Measurements from ENCODE around the gene SYNRG.

Gene SYNRG

GRCh38 chr17:37488607-37489196, 120.5 kb downstream of the SYNRG start:
- peak overlapping the region; percentile 61; the same call in 1 of the 2 replicates for H3K27ac ChIP-seq (ENCODE audit: low read depth, low read length)

GRCh38 chr17:37488009-37488604, 121.1 kb downstream of the SYNRG start:
- Histone ChIP-seq H3K4me1 (ENCODE audit: control insufficient read depth, insufficient read depth, low read length) (peaks cover 32% of the 10 kb centered on the region), H3K27ac (ENCODE audit: low read depth, low read length) (no peak overlapping the region), H3K9me3 (ENCODE audit: control insufficient read depth, insufficient read depth, low read depth, low read length) (no peaks in the 10 kb centered on the region), H3K27me3 (ENCODE audit: control insufficient read depth, insufficient read depth, low read length) (peaks cover 13% of the 10 kb centered on the region; the same call in 1 of the 2 replicates), H3K36me3 (ENCODE audit: control insufficient read depth, insufficient read depth, low read length) (no peaks in the 10 kb centered on the region), H3K9ac (ENCODE audit: low read length) (peak overlapping the region; percentile 75), H3K4me3 (ENCODE audit: low read depth, low read length) (peak overlapping the region; percentile 77)

More at GRCh38 chr17:37488607-37489196, 120.5 kb downstream of the SYNRG start:
- no peaks in the 10 kb centered on the region for H3K9me3 ChIP-seq (ENCODE audit: control insufficient read depth, insufficient read depth, low read depth, low read length)
- H3K4me1 ChIP-seq (ENCODE audit: control insufficient read depth, insufficient read depth, low read length): peaks cover 26% of the 10 kb centered on the region
- H3K27me3 ChIP-seq (ENCODE audit: control insufficient read depth, insufficient read depth, low read length): peaks cover 13% of the 10 kb centered on the region; the same call in 1 of the 2 replicates
- no peaks in the 10 kb centered on the region for H3K36me3 ChIP-seq (ENCODE audit: control insufficient read depth, insufficient read depth, low read length)
- H3K4me3 ChIP-seq (ENCODE audit: low read depth, low read length): peak overlapping the region; percentile 77
- H3K9ac ChIP-seq (ENCODE audit: low read length): peak overlapping the region; percentile 75

DNA sequence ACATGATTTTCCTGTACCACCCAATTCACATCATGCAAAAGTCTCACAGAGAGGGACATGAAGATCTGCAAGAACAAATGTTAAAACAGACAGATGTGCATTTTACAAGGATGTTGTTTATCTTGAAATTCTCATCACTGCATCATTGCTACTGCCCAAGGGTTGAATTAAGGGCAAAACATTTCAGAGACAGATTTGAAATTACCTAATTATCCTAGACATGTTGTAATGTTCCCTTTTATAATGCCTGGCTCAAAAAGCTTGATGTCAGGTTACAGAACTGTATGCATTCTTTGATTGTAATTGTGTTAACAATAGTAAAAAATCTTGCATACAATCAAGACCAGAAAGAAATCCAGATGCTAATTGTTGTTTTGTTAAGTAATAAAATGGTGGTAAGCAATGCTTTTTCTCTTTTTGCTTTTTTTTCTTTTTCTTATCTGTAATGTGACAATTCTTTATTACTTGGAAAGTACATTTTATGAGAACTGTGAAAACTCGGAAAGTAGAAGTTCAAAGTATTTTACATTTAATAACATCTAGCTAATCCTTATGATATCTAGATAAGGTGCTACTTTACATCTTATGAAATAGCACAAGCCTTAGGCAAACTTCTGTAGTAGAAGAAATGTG, 123.2 kb downstream of the SYNRG start:
- H3K27ac ChIP-seq (ENCODE audit: low read depth, low read length): no peak overlapping the region
- H3K9ac ChIP-seq (ENCODE audit: low read length): no peak overlapping the region
- H3K36me3 ChIP-seq (ENCODE audit: control insufficient read depth, insufficient read depth, low read length): no peaks in the 10 kb centered on the region
- H3K4me3 ChIP-seq (ENCODE audit: low read depth, low read length): no peak overlapping the region
- peaks cover 13% of the 10 kb centered on the region; the same call in 1 of the 2 replicates for H3K27me3 ChIP-seq (ENCODE audit: control insufficient read depth, insufficient read depth, low read length)
- peaks cover 28% of the 10 kb centered on the region for H3K4me1 ChIP-seq (ENCODE audit: control insufficient read depth, insufficient read depth, low read length)
- H3K9me3 ChIP-seq (ENCODE audit: control insufficient read depth, insufficient read depth, low read depth, low read length): no peaks in the 10 kb centered on the region

DNA sequence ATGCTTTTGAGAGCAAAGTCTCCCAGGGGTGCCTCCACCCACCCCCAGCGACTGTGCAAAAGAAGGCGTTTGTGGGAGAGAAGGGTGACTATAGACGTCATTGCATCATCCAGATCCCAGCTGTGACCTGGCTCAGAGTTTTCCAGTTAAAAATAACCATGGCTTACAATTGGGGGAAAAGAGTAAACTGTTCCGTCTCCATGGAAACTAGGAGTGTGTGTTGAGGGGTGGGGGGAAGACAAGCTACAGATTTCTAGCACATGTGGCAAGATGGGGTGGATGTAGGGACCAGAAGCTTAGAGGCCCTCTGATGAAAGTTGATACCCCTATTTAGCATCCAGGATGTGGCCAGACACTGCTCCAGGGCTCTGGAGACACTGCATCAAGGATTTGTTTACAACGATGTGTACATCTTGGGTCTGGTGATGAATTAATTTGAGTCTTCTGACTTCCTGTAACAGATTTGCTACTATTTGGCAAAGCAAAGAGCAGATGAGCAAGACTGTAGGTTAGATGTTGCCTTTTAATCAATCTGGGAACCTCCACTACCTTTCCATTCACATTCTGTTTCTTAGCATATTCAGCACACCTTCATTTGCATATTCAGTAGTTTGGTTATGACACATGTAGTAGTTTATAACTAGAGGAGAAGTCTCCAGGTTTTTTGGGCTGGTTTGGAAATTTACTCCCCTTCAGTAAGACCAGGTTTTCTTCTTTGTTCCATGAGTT, 125.7 kb downstream of the SYNRG start:
- Histone ChIP-seq H3K9me3 (ENCODE audit: control insufficient read depth, insufficient read depth, low read depth, low read length) (no peaks in the 10 kb centered on the region), H3K4me1 (ENCODE audit: control insufficient read depth, insufficient read depth, low read length) (peaks cover 22% of the 10 kb centered on the region), H3K36me3 (ENCODE audit: control insufficient read depth, insufficient read depth, low read length) (peaks cover 13% of the 10 kb centered on the region), H3K9ac (ENCODE audit: low read length) (no peak overlapping the region), H3K27ac (ENCODE audit: low read depth, low read length) (no peak overlapping the region), H3K4me3 (ENCODE audit: low read depth, low read length) (no peak overlapping the region), H3K27me3 (ENCODE audit: control insufficient read depth, insufficient read depth, low read length) (peaks cover 6% of the 10 kb centered on the region; the same call in 1 of the 2 replicates)

GRCh38 chr17:37481001-37481665, 128.1 kb downstream of the SYNRG start:
- Histone ChIP-seq H3K36me3 (ENCODE audit: control insufficient read depth, insufficient read depth, low read length) (peaks cover 32% of the 10 kb centered on the region), H3K4me3 (ENCODE audit: low read depth, low read length) (no peak overlapping the region), H3K4me1 (ENCODE audit: control insufficient read depth, insufficient read depth, low read length) (peaks cover 15% of the 10 kb centered on the region), H3K9ac (ENCODE audit: low read length) (no peak overlapping the region), H3K27ac (ENCODE audit: low read depth, low read length) (no peak overlapping the region), H3K9me3 (ENCODE audit: control insufficient read depth, insufficient read depth, low read depth, low read length) (no peaks in the 10 kb centered on the region), H3K27me3 (ENCODE audit: control insufficient read depth, insufficient read depth, low read length) (no peaks in the 10 kb centered on the region)

DNA sequence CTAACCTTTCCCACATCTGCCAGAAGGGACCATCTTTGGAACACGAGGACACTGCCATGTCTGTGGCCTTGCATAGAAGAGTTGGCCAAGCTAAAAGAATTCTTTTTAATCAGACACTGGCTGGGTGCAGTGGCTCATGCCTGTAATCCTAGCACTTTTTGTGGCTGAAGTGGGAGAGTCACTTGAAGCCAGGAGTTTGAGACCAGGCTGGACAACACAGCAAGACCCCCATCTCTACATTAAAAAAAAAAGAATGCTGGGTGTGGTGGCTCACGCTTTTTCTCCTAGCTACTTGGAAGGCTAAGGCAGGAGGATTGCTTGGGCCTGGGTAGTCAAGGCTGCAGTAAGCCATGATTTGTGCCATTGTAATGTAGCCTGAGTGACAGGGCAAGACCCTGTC, 128.8 kb downstream of the SYNRG start:
- H3K27ac ChIP-seq (ENCODE audit: low read depth, low read length): no peak overlapping the region
- peaks cover 38% of the 10 kb centered on the region for H3K36me3 ChIP-seq (ENCODE audit: control insufficient read depth, insufficient read depth, low read length)
- H3K27me3 ChIP-seq (ENCODE audit: control insufficient read depth, insufficient read depth, low read length): no peaks in the 10 kb centered on the region
- no peak overlapping the region for H3K9ac ChIP-seq (ENCODE audit: low read length)
- peaks cover 15% of the 10 kb centered on the region for H3K4me1 ChIP-seq (ENCODE audit: control insufficient read depth, insufficient read depth, low read length)
- H3K4me3 ChIP-seq (ENCODE audit: low read depth, low read length): no peak overlapping the region
- no peaks in the 10 kb centered on the region for H3K9me3 ChIP-seq (ENCODE audit: control insufficient read depth, insufficient read depth, low read depth, low read length)

GRCh38 chr17:37479025-37479424, 130.2 kb downstream of the SYNRG start:
- H3K36me3 ChIP-seq (ENCODE audit: control insufficient read depth, insufficient read depth, low read length): peaks cover 47% of the 10 kb centered on the region

GRCh38 chr17:37478187-37478586, 131.0 kb downstream of the SYNRG start:
- Histone ChIP-seq H3K36me3 (ENCODE audit: control insufficient read depth, insufficient read depth, low read length) (peaks cover 55% of the 10 kb centered on the region), H3K9me3 (ENCODE audit: control insufficient read depth, insufficient read depth, low read depth, low read length) (no peaks in the 10 kb centered on the region), H3K9ac (ENCODE audit: low read length) (no peak overlapping the region), H3K4me1 (ENCODE audit: control insufficient read depth, insufficient read depth, low read length) (peaks cover 8% of the 10 kb centered on the region), H3K27ac (ENCODE audit: low read depth, low read length) (no peak overlapping the region), H3K4me3 (ENCODE audit: low read depth, low read length) (no peak overlapping the region), H3K27me3 (ENCODE audit: control insufficient read depth, insufficient read depth, low read length) (no peaks in the 10 kb centered on the region)

More at GRCh38 chr17:37479025-37479424, 130.2 kb downstream of the SYNRG start:
- Histone ChIP-seq H3K4me1 (ENCODE audit: control insufficient read depth, insufficient read depth, low read length) (peaks cover 15% of the 10 kb centered on the region), H3K4me3 (ENCODE audit: low read depth, low read length) (no peak overlapping the region), H3K27me3 (ENCODE audit: control insufficient read depth, insufficient read depth, low read length) (no peaks in the 10 kb centered on the region), H3K9ac (ENCODE audit: low read length) (no peak overlapping the region), H3K9me3 (ENCODE audit: control insufficient read depth, insufficient read depth, low read depth, low read length) (no peaks in the 10 kb centered on the region), H3K27ac (ENCODE audit: low read depth, low read length) (no peak overlapping the region)

DNA sequence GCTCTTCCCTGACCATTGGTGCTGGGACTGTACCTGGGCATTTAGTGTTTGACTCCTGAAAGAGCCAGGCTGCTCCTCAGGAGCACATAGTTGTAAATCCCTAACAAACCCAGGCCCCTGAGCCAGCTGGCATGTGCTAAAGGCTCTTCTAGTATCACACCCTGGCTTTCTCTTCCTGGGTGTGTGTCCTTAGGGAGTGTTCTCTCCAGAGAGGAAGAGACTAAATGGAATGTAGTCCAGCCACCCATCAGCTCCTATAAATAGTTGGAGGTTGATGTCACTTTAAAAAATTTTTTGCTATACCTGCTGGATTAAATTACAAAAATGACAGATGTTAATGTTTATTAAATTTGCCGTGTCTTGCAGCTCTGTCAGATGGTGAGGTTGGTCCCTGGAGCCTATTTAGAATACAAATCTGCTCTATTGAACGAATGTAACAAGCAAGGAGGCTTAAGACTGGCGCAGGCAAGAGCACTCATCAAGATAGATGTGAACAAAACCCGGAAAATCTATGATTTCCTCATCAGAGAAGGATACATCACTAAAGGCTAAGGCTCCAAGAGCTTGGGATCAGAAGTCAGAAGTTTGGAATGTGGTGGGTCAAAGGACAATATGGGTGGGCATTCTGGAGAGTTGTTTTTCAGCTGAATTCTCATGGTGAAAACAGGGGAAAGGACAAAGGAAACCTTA, 132.6 kb downstream of the SYNRG start:
- H3K27ac ChIP-seq (ENCODE audit: low read depth, low read length): no peak overlapping the region

GRCh38 chr17:37475731-37476420, 133.3 kb downstream of the SYNRG start:
- Histone ChIP-seq H3K9ac (ENCODE audit: low read length) (no peak overlapping the region), H3K4me3 (ENCODE audit: low read depth, low read length) (no peak overlapping the region), H3K9me3 (ENCODE audit: control insufficient read depth, insufficient read depth, low read depth, low read length) (no peaks in the 10 kb centered on the region), H3K27me3 (ENCODE audit: control insufficient read depth, insufficient read depth, low read length) (no peaks in the 10 kb centered on the region), H3K4me1 (ENCODE audit: control insufficient read depth, insufficient read depth, low read length) (no peaks in the 10 kb centered on the region), H3K27ac (ENCODE audit: low read depth, low read length) (no peak overlapping the region), H3K36me3 (ENCODE audit: control insufficient read depth, insufficient read depth, low read length) (peaks cover 66% of the 10 kb centered on the region)

More for the DNA sequence above, 132.6 kb downstream of the SYNRG start:
- peaks cover 3% of the 10 kb centered on the region; the same call in 1 of the 2 replicates for H3K4me1 ChIP-seq (ENCODE audit: control insufficient read depth, insufficient read depth, low read length)
- no peaks in the 10 kb centered on the region for H3K9me3 ChIP-seq (ENCODE audit: control insufficient read depth, insufficient read depth, low read depth, low read length)
- no peaks in the 10 kb centered on the region for H3K27me3 ChIP-seq (ENCODE audit: control insufficient read depth, insufficient read depth, low read length)
- no peak overlapping the region for H3K9ac ChIP-seq (ENCODE audit: low read length)
- H3K4me3 ChIP-seq (ENCODE audit: low read depth, low read length): no peak overlapping the region
- H3K36me3 ChIP-seq (ENCODE audit: control insufficient read depth, insufficient read depth, low read length): peaks cover 63% of the 10 kb centered on the region
